ENCODE measurements around the gene IZUMO4. TPM values are rescaled to one million over a fixed set of nuclear protein-coding genes. Genes with fewer than 3 reads are reported as not detected.

Gene IZUMO4
- polyA plus RNA-seq, 1 donor from 2014 or later = 39.3 TPM

DNA sequence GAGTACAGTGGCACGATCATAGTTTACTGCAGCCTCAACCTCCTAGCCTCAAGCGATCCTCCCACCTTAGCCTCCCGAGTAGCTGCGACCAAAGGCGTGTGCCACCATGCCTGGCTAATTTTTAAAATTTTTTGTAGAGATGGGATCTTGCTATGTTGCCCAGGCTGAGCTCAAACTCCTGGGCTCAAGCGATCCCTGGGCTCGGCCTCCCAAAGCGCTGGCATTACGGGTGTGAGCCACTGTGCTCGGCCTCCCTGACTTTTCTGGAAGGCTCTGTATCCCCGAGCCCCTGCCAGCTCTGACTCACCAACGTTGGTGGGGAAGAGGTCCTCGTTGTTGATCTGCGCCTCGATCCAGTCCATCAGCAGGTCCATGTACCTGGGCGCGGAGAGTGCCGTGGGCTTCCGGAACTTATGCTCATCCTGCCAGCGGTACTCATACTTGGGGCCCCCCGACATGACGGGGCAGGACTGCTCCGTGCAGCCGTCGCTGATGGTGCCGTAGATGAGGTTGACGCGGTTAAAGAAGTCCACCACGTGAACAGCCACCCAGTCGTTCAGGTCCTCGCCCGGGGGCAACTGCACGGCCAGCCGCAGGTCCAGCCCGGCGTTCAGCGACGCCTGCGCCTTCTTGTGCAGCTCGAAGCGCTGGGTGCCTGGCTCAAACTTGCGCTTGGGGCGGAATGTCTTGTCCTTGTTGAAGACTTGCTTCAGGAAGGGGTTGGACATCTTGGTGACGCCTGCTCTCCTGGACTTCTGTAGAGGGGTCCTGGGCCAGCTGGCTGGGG is 18.7 kb upstream of the IZUMO4 start:
- H2AFZ ChIP-seq (ENCODE audit: low read depth, low read length) = no peak overlapping the region
- no peaks in the 10 kb centered on the region for H3F3A ChIP-seq (ENCODE audit: insufficient read depth, low read length, poor library complexity, severe bottlenecking)
- H3K4me3 ChIP-seq (ENCODE audit: low read length) = no peak overlapping the region
- H3K27me3 ChIP-seq (ENCODE audit: insufficient read depth, low read depth, low read length) = no peaks in the 10 kb centered on the region
- H3K9ac ChIP-seq (ENCODE audit: low read length) = no peak overlapping the region
- no peaks in the 10 kb centered on the region for H3K9me2 ChIP-seq (ENCODE audit: insufficient read depth, low read length)
- no peaks in the 10 kb centered on the region for H4K20me1 ChIP-seq (ENCODE audit: insufficient read depth)
- no peak overlapping the region for H3K27ac ChIP-seq (ENCODE audit: low read length)
- H3K79me2 ChIP-seq (replicated peaks; ENCODE audit: insufficient read depth, low read length) = no peaks in the 10 kb centered on the region
- H3K4me2 ChIP-seq (ENCODE audit: low read length) = no peak overlapping the region
- TF ChIP-seq EP300 (conservative IDR thresholded peaks at IDR 0.05; ENCODE audit: poor library complexity, severe bottlenecking) = no peak
- TF ChIP-seq POLR2AphosphoS5 (IDR thresholded peaks at IDR 0.05) = no peak
- no peak for TF ChIP-seq RAD21 (conservative IDR thresholded peaks at IDR 0.05)
- no peak for TF ChIP-seq EZH2 (IDR thresholded peaks at IDR 0.05; ENCODE audit: borderline replicate concordance, insufficient read depth, low read length, poor library complexity, severe bottlenecking)
- H3K36me3 ChIP-seq (ENCODE audit: insufficient read depth, low read length) = no peaks in the 10 kb centered on the region
- no peaks in the 10 kb centered on the region for H3K9me3 ChIP-seq (ENCODE audit: low read length)

DNA sequence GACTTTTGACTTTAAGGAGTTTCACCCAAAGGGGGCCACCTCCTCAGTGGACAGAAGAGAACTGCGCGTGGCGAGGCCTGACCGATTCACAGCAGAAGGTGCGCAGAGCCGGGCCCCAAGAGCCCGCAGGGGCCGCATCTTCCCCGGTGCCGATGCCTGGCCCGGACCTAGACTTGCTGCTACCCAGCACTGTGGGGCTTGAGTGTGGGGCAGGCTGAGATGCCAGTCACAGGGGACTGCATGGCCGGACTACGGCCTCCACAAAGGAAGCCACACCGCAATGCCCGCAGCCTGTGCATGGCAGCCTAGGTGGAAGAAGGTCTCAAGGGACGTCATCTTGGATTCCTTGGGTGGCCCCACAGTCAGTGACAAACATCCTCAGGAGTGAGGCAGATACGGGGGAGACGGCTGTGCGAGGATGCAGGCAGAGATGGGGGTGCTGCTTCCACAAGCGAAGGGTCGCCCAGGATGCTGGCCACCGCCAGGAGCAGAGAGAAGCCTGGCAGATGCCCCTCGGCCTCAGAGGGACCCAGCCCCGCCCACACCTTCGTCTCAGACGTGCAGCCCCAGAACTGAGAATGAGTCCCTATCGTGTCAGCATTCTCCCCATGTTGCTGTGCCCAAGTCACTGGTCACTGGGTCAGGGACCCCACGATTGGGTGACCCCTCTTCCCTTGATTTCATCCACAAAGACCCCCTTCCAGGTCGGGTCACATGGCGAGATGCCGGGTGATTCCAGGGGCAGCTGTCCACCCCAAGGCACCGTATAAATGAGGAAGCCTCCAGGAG is 17.4 kb upstream of the IZUMO4 start:
- Histone ChIP-seq H3K4me2 (ENCODE audit: low read length) (no peak overlapping the region), H3K4me3 (ENCODE audit: low read length) (no peak overlapping the region), H3F3A (ENCODE audit: insufficient read depth, low read length, poor library complexity, severe bottlenecking) (no peaks in the 10 kb centered on the region), H3K9me2 (ENCODE audit: insufficient read depth, low read length) (no peaks in the 10 kb centered on the region), H3K9me3 (ENCODE audit: low read length) (no peaks in the 10 kb centered on the region), H2AFZ (ENCODE audit: low read depth, low read length) (no peak overlapping the region), H3K27me3 (ENCODE audit: insufficient read depth, low read depth, low read length) (no peaks in the 10 kb centered on the region), H3K36me3 (ENCODE audit: insufficient read depth, low read length) (no peaks in the 10 kb centered on the region), H3K79me2 (replicated peaks; ENCODE audit: insufficient read depth, low read length) (no peaks in the 10 kb centered on the region), H3K27ac (ENCODE audit: low read length) (no peak overlapping the region), H3K9ac (ENCODE audit: low read length) (no peak overlapping the region), H4K20me1 (ENCODE audit: insufficient read depth) (no peaks in the 10 kb centered on the region)
- TF ChIP-seq RAD21 (conservative IDR thresholded peaks at IDR 0.05) (no peak), EZH2 (IDR thresholded peaks at IDR 0.05; ENCODE audit: borderline replicate concordance, insufficient read depth, low read length, poor library complexity, severe bottlenecking) (no peak), EP300 (conservative IDR thresholded peaks at IDR 0.05; ENCODE audit: poor library complexity, severe bottlenecking) (no peak), POLR2AphosphoS5 (IDR thresholded peaks at IDR 0.05) (no peak), MXI1 (conservative IDR thresholded peaks at IDR 0.05; ENCODE audit: poor library complexity, severe bottlenecking) (no peak), SMC3 (conservative IDR thresholded peaks at IDR 0.05; ENCODE audit: poor library complexity) (no peak), TAF1 (IDR thresholded peaks at IDR 0.05; ENCODE audit: low read depth) (no peak)
- TF ChIP-seq, protein P1, sequence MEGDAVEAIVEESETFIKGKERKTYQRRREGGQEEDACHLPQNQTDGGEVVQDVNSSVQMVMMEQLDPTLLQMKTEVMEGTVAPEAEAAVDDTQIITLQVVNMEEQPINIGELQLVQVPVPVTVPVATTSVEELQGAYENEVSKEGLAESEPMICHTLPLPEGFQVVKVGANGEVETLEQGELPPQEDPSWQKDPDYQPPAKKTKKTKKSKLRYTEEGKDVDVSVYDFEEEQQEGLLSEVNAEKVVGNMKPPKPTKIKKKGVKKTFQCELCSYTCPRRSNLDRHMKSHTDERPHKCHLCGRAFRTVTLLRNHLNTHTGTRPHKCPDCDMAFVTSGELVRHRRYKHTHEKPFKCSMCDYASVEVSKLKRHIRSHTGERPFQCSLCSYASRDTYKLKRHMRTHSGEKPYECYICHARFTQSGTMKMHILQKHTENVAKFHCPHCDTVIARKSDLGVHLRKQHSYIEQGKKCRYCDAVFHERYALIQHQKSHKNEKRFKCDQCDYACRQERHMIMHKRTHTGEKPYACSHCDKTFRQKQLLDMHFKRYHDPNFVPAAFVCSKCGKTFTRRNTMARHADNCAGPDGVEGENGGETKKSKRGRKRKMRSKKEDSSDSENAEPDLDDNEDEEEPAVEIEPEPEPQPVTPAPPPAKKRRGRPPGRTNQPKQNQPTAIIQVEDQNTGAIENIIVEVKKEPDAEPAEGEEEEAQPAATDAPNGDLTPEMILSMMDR (IDR thresholded peaks at IDR 0.05; ENCODE audit: poor library complexity, severe bottlenecking) = no peak
- TF ChIP-seq, protein P2, sequence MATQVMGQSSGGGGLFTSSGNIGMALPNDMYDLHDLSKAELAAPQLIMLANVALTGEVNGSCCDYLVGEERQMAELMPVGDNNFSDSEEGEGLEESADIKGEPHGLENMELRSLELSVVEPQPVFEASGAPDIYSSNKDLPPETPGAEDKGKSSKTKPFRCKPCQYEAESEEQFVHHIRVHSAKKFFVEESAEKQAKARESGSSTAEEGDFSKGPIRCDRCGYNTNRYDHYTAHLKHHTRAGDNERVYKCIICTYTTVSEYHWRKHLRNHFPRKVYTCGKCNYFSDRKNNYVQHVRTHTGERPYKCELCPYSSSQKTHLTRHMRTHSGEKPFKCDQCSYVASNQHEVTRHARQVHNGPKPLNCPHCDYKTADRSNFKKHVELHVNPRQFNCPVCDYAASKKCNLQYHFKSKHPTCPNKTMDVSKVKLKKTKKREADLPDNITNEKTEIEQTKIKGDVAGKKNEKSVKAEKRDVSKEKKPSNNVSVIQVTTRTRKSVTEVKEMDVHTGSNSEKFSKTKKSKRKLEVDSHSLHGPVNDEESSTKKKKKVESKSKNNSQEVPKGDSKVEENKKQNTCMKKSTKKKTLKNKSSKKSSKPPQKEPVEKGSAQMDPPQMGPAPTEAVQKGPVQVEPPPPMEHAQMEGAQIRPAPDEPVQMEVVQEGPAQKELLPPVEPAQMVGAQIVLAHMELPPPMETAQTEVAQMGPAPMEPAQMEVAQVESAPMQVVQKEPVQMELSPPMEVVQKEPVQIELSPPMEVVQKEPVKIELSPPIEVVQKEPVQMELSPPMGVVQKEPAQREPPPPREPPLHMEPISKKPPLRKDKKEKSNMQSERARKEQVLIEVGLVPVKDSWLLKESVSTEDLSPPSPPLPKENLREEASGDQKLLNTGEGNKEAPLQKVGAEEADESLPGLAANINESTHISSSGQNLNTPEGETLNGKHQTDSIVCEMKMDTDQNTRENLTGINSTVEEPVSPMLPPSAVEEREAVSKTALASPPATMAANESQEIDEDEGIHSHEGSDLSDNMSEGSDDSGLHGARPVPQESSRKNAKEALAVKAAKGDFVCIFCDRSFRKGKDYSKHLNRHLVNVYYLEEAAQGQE (IDR thresholded peaks at IDR 0.05; ENCODE audit: borderline replicate concordance) = no peak
